Activated CD8-positive, alpha-beta memory T cell treated with anti-CD3 and anti-CD28 coated beads, Interleukin-2, amount 50 U/mL, for 24 hours (primary cell): ENCODE data around the gene GHITM.
"Not testable (repeated sequence)": the region's sequence is repeated elsewhere in the genome, so short reads cannot be mapped to it uniquely, and the experiment has no call there.

Experiments
- DNase-seq: peaks from one replicate; pipeline ENCODE4 v3.0.0-alpha.2; 2020; ENCODE audit errors: extremely low read depth

Gene GHITM

DNA sequence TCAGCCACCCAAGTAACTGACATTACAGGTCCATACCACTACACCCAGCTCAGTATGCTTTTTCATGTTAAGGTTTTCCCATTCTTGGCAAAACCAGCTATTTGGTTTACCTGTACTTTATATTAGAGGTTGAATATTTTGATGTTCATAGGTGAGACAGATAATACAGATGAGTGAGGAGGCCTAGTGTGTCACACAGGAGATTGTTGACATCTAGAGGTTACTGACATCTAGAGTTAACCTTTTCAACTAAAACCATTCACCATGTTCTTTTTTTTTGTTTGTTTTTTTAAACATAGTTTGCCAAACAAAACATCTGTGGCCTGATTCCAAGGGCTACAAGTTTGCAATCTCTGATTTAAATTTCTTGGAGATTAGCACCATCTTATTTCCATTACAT, 8.0 kb downstream of the GHITM start:
- no peak for DNase-seq

DNA sequence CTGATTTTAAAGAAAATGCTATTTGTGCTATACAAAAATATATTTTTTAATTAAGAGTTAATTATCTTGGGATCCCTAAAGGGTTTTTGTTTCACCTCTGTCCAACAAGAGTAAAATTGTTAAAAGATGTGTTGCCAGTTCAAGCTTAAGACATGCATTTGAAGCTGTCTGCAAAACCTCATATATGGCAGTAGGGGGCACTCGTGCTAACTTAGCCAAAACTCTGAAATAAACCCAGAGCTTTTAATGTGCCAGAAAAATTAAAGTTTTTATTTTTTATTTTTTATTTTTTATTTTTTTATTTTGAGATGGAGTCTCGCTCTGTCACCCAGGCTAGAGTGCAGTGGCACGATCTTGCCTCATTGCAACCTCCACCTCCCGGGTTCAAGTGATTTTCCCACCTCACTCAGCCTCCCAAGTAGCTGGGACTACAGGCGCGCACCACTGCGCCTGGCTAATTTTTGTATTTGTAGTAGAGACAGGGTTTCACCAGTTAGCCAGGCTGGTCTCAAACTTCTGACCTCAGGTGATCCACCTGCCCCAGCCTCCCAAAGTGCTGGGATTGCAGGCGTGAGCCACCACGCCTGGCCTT, 8.8 kb downstream of the GHITM start:
- DNase-seq, result not testable (repeated sequence)

DNA sequence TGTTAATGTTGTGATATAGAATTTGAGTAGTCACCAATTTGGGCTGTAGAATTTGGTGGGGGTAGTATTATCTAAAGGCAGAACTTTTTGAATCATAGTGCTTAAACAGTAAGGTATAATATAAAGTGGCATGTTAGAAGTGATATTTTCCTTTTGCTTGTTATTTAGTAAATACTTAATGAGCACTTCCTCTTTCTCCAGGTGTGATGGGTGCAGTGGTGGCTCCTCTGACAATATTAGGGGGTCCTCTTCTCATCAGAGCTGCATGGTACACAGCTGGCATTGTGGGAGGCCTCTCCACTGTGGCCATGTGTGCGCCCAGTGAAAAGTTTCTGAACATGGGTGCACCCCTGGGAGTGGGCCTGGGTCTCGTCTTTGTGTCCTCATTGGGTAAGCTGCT, 10.5 kb downstream of the GHITM start:
- DNase-seq, result no peak

DNA sequence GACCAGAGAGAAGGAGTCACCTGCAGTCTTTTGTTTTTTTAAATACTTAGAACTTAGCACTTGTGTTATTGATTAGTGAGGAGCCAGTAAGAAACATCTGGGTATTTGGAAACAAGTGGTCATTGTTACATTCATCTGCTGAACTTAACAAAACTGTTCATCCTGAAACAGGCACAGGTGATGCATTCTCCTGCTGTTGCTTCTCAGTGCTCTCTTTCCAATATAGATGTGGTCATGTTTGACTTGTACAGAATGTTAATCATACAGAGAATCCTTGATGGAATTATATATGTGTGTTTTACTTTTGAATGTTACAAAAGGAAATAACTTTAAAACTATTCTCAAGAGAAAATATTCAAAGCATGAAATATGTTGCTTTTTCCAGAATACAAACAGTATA, 13.5 kb downstream of the GHITM start:
- DNase-seq, result no peak

DNA sequence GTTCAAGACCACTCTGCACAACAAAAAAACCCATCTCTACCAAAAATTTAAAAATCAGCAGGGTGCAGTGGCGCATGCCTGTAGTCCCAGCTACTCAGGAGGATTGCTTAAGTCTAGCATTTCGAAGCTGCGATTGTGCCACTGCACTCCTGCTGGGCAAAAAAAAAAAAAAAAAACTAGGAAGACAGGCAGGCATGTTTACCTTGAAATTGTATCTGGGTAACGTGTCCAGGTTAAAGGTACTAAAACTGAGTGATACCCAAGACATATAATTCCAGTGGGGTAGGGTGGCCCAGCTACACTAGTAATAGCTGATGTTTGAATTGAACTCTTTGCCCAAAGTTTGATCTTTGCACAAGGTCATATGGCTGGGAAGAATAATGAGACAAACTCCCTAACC, 16.2 kb downstream of the GHITM start:
- no peak for DNase-seq

DNA sequence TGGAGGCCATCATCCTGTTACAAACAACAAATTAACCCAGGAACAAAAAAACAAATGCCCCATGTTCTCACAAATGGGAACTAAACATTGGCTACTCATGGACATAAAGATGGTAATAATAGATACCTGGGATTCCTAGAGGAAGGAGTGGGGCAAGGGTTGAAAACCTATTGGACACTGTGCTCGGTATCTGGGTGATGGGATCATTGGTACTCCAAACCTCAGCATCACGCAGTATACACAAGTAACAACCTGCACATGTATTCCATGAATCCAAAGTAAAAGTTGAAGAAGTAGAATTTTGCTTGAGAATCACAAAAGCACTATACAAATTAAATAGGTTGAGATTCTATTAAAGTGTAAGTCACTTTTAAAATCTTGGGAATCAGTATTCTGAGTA, 16.7 kb downstream of the GHITM start:
- no peak for DNase-seq

DNA sequence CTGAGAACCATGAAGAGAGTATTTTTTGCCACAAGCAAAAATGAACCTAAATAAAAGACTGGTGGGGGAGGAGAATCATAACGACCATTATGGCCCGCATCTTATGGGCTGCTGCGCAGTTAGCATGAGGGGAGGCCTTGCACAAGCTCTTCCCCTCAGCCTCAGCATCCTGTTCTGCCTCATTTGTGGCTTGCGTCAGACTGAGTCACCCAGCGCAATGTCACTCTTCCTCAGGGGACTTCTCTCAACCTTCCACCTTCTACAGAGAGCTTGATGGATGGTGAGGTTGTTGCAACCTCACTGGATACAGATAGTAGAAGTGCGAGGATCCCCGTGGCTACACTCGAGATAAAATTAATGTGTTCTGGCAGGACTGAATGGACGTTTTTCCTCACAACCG, 17.5 kb downstream of the GHITM start:
- no peak for DNase-seq

DNA sequence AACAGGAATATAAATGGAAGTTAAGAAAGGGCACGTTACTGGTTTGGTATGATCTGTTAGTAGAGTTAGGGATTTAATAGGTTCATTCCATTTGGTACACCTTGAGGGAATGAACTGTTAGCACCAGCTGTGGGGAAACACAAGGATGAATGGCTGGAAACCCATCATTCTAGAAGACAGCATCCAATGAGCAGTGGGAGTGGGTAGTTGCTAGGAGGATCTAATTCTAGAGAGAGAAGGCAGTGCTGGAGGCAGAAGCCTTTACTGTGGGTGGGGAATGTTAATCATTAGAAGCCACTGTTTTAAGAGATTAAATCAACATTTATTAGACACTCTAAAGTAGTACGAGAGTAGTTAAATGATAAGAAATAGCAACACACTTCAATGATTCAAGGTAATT, 18.8 kb downstream of the GHITM start:
- DNase-seq, result no peak

DNA sequence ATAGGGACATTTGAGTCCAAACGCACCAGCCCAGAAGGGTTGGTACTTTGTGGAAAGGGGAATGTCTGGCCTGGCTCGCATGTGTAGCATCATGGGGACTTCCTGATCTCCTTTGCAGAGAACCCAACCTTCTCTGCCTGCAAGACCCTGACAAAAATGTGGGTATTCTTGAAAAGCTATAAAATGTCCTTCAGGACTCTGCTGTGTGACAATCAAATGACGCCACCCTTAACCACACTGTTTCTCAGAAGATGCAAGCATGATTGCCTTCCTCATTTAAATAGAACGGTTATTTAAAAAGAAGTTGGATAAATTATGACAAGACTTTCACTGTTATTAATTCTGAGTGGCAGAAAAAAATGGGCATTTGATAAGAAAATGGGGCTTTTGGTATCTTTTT, 19.2 kb downstream of the GHITM start:
- DNase-seq, result no peak

DNA sequence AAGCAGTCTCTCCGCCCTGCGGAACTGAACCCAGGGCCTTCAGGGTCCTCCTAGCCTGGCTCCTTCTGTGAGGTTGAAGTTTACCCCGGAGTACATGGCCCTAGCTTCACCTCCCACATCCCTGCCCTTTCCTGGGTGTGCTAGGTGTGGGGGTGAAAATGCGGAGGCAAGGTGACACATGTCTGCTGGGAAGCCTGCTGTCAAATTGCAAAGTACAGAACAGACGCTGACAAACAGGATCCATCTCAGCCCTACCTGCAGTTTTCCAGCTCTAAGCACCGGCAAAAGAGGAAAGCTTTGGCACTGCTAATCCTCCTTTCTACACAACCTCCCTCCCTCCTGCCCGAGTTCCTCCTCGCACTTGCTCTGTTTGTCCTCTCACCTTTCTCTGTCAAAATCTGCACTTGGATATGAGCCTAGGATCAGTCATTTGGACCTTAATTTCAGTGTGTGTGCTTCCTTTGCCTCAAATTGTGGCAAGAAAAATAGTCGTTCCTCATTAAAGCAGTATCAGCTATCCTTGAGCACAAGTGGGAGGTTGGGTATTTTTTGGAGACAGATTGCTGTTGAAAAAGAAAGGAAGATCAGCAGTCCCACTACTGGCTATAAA, 19.9 kb downstream of the GHITM start:
- no peak for DNase-seq

DNA sequence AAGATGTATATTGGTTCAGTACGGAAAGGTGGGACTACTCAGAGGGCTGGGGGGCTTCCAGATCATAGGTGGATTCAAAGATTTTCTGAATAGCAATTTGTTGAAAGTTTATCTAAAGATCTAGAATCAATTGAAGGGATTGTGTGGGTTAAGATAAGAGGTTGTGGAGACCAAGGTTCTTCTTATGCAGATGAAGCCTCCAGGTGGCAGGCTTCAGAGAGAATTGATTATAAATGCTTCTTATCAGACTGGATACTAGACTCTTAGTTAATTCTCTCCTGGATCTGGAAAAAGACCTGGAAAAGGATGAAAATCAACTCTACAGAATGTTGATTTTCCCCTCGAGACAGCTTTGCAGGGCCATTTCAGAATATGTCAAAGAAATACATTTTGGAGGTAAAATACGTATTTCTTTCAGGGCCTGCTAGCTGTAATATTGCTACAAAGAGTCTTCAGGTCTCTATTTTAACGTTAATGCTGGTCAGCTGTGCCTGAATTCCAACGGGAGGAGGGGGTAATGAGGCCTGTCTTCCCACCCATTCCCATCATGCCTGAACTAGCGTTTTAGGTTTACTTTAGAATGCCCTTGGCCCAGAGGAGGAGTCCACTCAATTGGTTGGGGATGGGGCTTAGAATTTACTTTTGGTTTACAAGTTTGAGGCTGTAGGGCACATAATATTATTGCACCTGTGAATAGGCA, 21.5 kb downstream of the GHITM start:
- no peak for DNase-seq

DNA sequence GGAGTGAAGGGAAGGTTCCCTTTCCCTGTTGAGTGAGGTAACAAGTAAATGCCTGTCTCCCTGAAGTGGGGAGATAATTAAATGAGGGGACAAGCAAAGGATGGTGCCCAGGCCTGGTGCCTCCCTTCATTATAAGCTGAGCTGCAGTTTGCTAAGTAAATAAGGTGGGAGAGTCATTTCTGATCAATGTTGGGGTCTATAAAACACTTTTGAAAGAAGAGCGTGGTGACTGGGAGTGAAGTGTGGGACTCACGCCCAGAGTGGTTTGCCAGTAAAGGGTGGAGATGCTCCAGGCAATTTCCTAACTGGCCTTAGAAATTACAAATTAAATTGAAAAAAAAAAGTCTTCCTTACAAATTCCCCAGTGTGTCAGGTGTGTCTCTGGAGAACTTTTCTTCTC, 24.7 kb downstream of the GHITM start:
- DNase-seq, result no peak

DNA sequence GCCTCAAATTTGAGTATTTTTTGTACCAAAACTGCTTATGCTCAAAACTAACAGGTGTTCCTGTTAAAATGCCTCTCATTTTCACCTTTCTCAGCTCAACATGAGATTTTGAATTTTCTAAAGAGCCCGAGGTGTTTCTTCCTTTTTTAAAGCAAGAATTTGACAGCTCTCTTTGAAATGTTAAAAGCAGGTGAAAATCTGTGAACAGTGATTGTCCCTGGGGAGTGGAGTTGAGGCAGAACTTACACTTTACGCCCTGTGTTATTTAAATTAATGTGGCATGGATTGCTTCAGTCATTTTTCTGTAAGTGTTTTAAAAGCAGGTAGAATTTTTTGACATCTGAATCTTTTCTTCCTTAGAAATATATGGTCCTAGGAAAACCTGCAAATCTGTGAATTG, 25.1 kb downstream of the GHITM start:
- no peak for DNase-seq

DNA sequence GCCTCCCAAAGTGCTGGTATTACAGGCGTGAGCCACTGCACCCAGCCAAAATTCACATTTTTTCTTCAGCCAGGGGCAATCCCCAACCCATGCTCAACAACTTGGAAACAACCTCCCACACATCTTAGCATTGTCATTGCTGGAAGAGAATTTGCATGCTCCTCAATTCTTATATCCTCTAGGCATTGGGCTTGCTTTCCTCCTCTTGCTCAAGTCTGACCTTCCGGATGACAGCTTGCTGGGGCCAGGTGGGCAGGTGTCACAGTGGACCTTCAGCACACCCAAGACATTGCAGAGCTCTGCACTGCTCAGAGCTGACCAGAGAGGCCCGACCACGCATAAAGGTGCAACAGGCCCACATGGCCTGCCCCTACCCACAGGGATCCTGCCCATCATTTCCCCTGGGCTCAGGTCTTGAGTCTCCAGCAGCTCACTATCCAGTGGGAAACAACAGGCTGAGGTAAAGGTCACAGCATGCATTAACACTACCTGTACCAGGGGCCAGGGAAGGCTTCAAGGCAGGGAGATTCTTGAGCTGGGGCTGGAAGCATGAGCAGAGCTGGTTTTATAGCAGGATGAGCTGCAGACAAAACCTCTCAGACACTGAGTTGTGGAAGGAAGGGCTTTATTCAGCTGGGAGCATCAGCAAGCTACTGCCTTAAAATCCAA, 27.4 kb downstream of the GHITM start:
- DNase-seq, result no peak

DNA sequence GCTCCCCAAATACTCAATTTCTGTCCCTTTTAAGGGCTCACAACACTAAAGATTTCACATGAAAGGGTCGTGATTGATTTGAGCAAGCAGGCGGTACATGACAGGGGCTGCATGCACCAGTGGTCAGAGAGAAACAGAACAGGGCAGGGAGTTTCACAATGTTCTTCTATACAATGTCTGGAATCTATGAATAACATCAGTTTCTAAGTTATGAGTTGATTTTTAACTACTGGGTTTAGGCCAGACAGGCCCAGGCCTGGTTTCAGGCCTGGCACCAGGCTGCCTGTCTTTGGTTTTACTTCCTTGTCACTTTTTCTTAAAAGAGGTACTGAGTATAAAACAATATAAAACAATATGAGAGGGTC, 28.0 kb downstream of the GHITM start:
- not testable (repeated sequence) for DNase-seq

DNA sequence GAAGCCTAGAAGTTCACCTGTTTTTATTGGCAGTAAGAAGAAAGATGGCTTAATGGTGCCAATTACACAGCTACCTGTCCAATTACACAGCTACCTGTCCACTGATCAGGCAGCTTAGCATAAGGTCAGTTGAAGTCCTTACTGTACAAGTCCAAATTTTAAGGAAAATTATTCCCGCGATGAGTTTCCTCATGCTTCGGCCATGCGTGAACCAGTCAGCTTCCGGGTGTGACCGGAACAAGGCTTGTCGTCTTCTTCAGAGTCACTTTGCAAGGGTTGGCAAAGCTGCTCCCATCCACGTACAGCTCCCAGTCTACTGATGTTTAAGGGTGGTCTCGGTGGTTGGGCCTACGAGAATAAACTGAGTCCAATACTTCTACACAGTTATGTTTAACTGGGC, 29.1 kb downstream of the GHITM start:
- not testable (repeated sequence) for DNase-seq

DNA sequence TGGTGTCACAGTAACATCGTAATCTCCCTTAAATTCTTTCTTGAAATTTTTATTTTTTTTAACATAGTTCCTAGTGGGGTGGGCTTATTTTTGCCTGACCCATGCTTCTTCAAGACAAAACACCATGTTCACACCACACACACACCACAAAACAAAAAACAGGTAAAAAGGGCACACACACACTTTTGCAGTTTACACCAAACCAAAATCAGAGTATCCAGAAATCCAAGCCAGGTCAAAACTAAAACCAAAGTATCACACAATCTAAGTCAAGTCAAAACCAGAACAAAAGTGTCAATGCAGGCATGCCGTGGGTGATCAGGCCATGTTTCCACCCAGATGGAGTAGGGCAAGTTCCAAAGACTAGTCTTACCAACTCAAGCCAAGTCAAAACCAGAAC, 31.9 kb downstream of the GHITM start:
- not testable (repeated sequence) for DNase-seq

DNA sequence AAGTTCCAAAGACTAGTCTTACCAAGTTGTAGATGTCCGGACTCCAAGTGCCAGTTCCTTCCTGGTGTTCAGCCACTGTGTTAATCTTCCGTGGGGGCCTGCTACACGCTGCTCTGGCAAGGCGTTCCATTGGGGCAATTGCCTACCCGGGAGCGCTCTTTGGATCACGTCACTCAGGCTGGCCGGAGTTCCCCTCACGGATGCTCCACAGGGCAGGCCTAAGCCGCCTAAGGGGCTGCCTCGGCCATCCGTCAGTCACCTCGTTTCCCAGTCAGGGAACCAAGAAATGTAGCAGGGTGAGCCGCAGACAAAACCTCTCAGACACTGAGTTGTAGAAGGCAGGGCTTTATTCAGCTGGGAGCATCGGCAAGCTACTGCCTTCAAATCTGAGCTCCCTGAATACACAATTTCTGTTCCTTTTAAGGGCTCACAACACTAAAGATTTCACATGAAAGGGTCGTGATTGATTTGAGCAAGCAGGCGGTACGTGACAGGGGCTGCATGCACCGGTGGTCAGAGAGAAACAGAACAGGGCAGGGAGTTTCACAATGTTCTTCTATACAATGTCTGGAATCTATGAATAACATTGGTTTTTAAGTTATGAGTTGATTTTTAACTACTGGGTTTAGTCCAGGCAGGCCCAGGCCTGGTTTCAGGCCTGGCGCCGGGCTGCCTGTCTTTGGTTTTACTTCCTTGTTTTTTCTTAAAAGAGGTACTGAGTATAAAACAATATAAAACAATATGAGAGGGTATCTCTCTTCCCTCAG, 32.6 kb downstream of the GHITM start:
- not testable (repeated sequence) for DNase-seq

DNA sequence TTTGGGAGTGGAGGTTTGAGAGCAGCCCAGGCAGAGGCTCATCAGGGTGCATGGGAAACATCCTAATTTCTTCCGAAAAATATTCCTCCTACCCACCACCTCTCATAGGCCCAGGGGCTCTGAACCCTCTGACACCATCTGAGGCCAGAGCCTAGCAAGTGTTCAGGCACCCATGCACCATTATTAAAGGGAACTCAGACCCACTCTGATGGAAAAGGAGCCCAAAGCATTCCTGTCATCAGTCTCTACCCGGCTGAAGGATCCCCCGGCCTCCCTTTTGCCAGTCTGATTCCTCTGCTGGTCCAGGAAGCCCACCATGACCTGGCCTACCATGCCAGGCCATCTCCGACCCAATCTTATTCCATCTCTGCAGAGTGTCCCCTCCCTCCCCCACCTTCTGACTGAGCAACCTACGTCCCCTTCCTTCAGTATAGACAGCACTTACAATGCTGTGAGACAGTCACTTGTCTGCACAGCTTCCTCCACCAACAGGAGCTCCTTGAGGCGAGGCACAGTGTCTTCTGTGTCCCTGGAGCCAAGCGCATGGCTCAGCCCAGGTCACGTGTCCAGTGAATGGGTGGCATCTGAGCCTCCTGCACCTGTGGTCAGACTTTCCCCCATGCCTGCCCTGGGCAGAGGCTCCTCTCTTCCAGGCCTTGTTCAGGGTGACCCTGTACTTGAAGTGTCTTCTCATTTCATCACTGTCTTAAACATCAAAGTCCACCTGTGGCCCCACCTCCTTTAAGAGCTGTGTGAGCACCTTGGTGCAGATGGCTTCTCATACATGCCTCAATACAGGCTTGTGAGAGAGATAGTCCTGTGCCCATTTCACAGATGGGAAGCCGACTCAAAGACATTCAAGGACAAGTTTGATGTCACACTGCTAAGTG, 33.4 kb downstream of the GHITM start:
- no peak for DNase-seq

DNA sequence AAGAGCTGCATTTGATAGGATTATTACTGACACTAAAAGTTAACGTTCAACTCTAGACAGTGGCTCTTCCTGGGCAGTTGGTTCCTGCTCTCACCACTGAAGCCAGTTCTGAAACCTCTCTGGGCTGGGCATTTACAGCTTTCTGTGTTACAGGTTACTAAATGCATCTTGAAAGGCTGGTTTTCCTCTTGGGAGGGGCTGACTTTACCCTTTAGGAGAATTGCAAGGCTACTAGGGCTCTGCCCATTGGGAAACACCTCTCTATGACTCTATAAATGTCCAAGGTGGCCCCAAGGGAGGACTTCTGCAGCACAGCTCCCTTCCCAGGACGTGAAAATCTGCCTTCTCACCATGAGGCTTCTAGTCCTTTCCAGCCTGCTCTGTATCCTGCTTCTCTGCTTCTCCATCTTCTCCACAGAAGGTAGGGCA, 34.2 kb downstream of the GHITM start, which contains the start of gene GPR15LG:
GPR15LG (plus strand) TSS at position 301 of the 429 bp plus-strand sequence; CDS start at position 352, 51 bp downstream.
- no peak for DNase-seq

DNA sequence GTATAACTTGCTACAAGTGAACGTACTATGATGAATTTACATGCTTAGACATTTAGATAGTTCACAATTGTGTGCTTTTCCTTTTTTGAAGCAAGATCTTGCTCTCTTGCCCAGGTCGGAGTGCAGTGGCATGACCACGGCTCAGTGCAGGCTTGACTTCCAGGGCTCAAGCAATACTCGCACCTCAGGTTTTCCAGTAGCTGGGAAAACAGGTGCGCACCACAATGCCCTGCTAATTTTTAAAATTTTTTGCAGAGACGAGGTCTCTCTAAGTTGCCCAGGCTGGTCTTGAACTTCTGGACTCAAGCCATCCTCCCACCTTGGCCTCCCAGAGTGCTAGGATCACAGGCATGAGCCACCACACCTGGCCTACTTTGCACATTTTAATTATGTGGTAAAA, 36.1 kb downstream of the GHITM start:
- no peak for DNase-seq
